Ishikawa (cell line): ENCODE measurements around the gene CNTN1.

Experiments used
- CEBPB ChIP-seq: IDR thresholded peaks from 2 replicates; pipeline ENCODE4 v1.6.1; 2012
- CREB1 ChIP-seq: IDR thresholded peaks from 2 replicates; pipeline ENCODE4 v1.6.1; 2012; ENCODE audit warnings: low read depth
- EP300 ChIP-seq: IDR thresholded peaks from 2 replicates; pipeline ENCODE4 v1.6.1; 2012; ENCODE audit warnings: borderline replicate concordance
- FOXM1 ChIP-seq: IDR thresholded peaks from 2 replicates; pipeline ENCODE4 v1.6.1; 2012; ENCODE audit warnings: low read depth, borderline replicate concordance
- MAX ChIP-seq: IDR thresholded peaks from 2 replicates; pipeline ENCODE4 v1.6.1; 2012
- RAD21 ChIP-seq: IDR thresholded peaks from 2 replicates; pipeline ENCODE4 v1.6.1; 2012; ENCODE audit warnings: low read depth
- TCF12 ChIP-seq: IDR thresholded peaks from 2 replicates; pipeline ENCODE4 v1.6.1; 2012; ENCODE audit warnings: low read depth
- TEAD4 ChIP-seq: IDR thresholded peaks from 2 replicates; pipeline ENCODE4 v1.6.1; 2012
- USF1 ChIP-seq: IDR thresholded peaks from 2 replicates; pipeline ENCODE4 v1.6.1; 2012
- YY1 ChIP-seq: IDR thresholded peaks from 2 replicates; pipeline ENCODE4 v1.6.1; 2012; ENCODE audit warnings: low read depth
- TF ChIP-seq, protein P1 (sequence below): IDR thresholded peaks from 2 replicates; pipeline ENCODE4 v1.6.1; 2012; ENCODE audit warnings: low read depth, mild to moderate bottlenecking

GRCh38 chr12:40738856-40739255 is 46.6 kb downstream of the CNTN1 start:
- TF ChIP-seq MAX (no peak), CEBPB (no peak), TCF12 (no peak), RAD21 (no peak), YY1 (no peak), FOXM1 (no peak), TEAD4 (no peak), EP300 (no peak), CREB1 (no peak), USF1 (no peak)
- TF ChIP-seq, protein P1, sequence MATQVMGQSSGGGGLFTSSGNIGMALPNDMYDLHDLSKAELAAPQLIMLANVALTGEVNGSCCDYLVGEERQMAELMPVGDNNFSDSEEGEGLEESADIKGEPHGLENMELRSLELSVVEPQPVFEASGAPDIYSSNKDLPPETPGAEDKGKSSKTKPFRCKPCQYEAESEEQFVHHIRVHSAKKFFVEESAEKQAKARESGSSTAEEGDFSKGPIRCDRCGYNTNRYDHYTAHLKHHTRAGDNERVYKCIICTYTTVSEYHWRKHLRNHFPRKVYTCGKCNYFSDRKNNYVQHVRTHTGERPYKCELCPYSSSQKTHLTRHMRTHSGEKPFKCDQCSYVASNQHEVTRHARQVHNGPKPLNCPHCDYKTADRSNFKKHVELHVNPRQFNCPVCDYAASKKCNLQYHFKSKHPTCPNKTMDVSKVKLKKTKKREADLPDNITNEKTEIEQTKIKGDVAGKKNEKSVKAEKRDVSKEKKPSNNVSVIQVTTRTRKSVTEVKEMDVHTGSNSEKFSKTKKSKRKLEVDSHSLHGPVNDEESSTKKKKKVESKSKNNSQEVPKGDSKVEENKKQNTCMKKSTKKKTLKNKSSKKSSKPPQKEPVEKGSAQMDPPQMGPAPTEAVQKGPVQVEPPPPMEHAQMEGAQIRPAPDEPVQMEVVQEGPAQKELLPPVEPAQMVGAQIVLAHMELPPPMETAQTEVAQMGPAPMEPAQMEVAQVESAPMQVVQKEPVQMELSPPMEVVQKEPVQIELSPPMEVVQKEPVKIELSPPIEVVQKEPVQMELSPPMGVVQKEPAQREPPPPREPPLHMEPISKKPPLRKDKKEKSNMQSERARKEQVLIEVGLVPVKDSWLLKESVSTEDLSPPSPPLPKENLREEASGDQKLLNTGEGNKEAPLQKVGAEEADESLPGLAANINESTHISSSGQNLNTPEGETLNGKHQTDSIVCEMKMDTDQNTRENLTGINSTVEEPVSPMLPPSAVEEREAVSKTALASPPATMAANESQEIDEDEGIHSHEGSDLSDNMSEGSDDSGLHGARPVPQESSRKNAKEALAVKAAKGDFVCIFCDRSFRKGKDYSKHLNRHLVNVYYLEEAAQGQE: no peak
